SK-N-SH treated with all-trans-retinoic acid at 6 μM for 48 hours (cell line): ENCODE results near the gene DDX19B.
A peak's percentile ranks its signal among the peaks of the same experiment; 100 is the strongest.

ENCODE experiments used
- ATAC-seq: fragments of 200-7000 bp; cut with Tn5 transposase; 3 replicates; pipeline ENCODE4 v1.9.1; 2020; ENCODE audit warnings: mild to moderate bottlenecking, moderate library complexity
- ARNTL ChIP-seq: fragments of 450-650 bp; formaldehyde crosslinking; IDR thresholded peaks from 2 replicates; pipeline ENCODE4 v1.5.0; 2020; ENCODE audit warnings: low read depth, mild to moderate bottlenecking, moderate library complexity, borderline replicate concordance
- BACH2 ChIP-seq: fragments of 250-450 bp; sonication (Bioruptor Pico); IDR thresholded peaks from 2 replicates; pipeline ENCODE4 v1.9.0; 2021; ENCODE audit warnings: mild to moderate bottlenecking, borderline replicate concordance
- CSDC2 ChIP-seq: fragments of 250-450 bp; sonication (Bioruptor Pico); IDR thresholded peaks from 2 replicates; pipeline ENCODE4 v1.5.0; 2020; ENCODE audit warnings: mild to moderate bottlenecking, moderate library complexity
- ESRRG ChIP-seq: fragments of 250-450 bp; sonication (Bioruptor Pico); IDR thresholded peaks from 2 replicates; pipeline ENCODE4 v1.6.1; 2021; ENCODE audit warnings: mild to moderate bottlenecking
- GLIS3 ChIP-seq: fragments of 250-450 bp; sonication (Bioruptor Pico); IDR thresholded peaks from 2 replicates; pipeline ENCODE4 v1.5.0; 2020; ENCODE audit warnings: mild to moderate bottlenecking, moderate library complexity
- ISL1 ChIP-seq: fragments of 250-450 bp; sonication (Bioruptor Pico); IDR thresholded peaks from 2 replicates; pipeline ENCODE4 v2.1.2; 2022; ENCODE audit warnings: mild to moderate bottlenecking, moderate library complexity
- OSR1 ChIP-seq: fragments of 250-450 bp; sonication (Bioruptor Pico); IDR thresholded peaks from 2 replicates; pipeline ENCODE4 v1.8.0; 2022; ENCODE audit warnings: moderate library complexity, mild to moderate bottlenecking, inconsistent platforms
- PATZ1 ChIP-seq: fragments of 250-450 bp; sonication (Bioruptor Pico); IDR thresholded peaks from 2 replicates; pipeline ENCODE4 v1.8.0; 2020; ENCODE audit warnings: mild to moderate bottlenecking, moderate library complexity, borderline replicate concordance
- POU6F1 ChIP-seq: fragments of 250-450 bp; sonication (Bioruptor Pico); IDR thresholded peaks from 2 replicates; pipeline ENCODE4 v1.8.0; 2021; ENCODE audit warnings: low read depth, mild to moderate bottlenecking, moderate library complexity, borderline replicate concordance
- PPARA ChIP-seq: fragments of 250-450 bp; sonication (Bioruptor Pico); IDR thresholded peaks from 2 replicates; pipeline ENCODE4 v1.5.0; 2020; ENCODE audit warnings: mild to moderate bottlenecking, borderline replicate concordance
- RARB ChIP-seq: fragments of 250-450 bp; sonication (Bioruptor Pico); IDR thresholded peaks from 2 replicates; pipeline ENCODE4 v1.8.0; 2021; ENCODE audit warnings: mild to moderate bottlenecking, moderate library complexity
- SNAI2 ChIP-seq: fragments of 250-450 bp; sonication (Bioruptor Pico); IDR thresholded peaks from 2 replicates; pipeline ENCODE4 v1.5.0; 2020; ENCODE audit warnings: mild to moderate bottlenecking, moderate library complexity
- TCF4 ChIP-seq: fragments of 250-450 bp; sonication (Bioruptor Pico); IDR thresholded peaks from 2 replicates; pipeline ENCODE4 v1.8.0; 2021; ENCODE audit warnings: mild to moderate bottlenecking, moderate library complexity, borderline replicate concordance
- TOX ChIP-seq: fragments of 250-450 bp; sonication (Bioruptor Pico); IDR thresholded peaks from 2 replicates; pipeline ENCODE4 v1.8.0; 2021; ENCODE audit warnings: mild to moderate bottlenecking, moderate library complexity, borderline replicate concordance
- ZC3H10 ChIP-seq: fragments of 250-450 bp; sonication (Bioruptor Pico); IDR thresholded peaks from 2 replicates; pipeline ENCODE4 v1.5.1; 2021; ENCODE audit warnings: mild to moderate bottlenecking, moderate library complexity
- ZFP3 ChIP-seq: fragments of 250-450 bp; sonication (Bioruptor Pico); IDR thresholded peaks from 2 replicates; pipeline ENCODE4 v1.5.0; 2020; ENCODE audit warnings: mild to moderate bottlenecking, moderate library complexity
- ZFP30 ChIP-seq: fragments of 450-650 bp; formaldehyde crosslinking; IDR thresholded peaks from 2 replicates; pipeline ENCODE4 v1.5.0; 2022; ENCODE audit warnings: mild to moderate bottlenecking, moderate library complexity
- ZNF565 ChIP-seq: fragments of 450-650 bp; formaldehyde crosslinking; conservative IDR thresholded peaks from 2 replicates; pipeline ENCODE4 v1.5.0; 2020; ENCODE audit warnings: low read depth, mild to moderate bottlenecking, moderate library complexity
- ZNF70 ChIP-seq: fragments of 450-650 bp; formaldehyde crosslinking; IDR thresholded peaks from 2 replicates; pipeline ENCODE4 v1.5.0; 2020; ENCODE audit warnings: mild to moderate bottlenecking, moderate library complexity
- ZNF8 ChIP-seq: fragments of 450-650 bp; formaldehyde crosslinking; IDR thresholded peaks from 2 replicates; pipeline ENCODE4 v1.5.0; 2020; ENCODE audit warnings: mild to moderate bottlenecking, moderate library complexity
- TF ChIP-seq, protein P1 (sequence below): fragments of 250-450 bp; sonication (Bioruptor Pico); IDR thresholded peaks from 2 replicates; pipeline ENCODE4 v1.5.1; 2021; ENCODE audit warnings: mild to moderate bottlenecking, moderate library complexity
- TF ChIP-seq, protein P2 (sequence below): fragments of 250-450 bp; sonication (Bioruptor Pico); IDR thresholded peaks from 2 replicates; pipeline ENCODE4 v1.5.0; 2020; ENCODE audit warnings: mild to moderate bottlenecking, moderate library complexity

DDX19B gene

GRCh38 chr16:70380248-70380918 lies 81.4 kb downstream of the DDX19B start:
- peak; percentile 64 for ATAC-seq
- 0 out of 2 replicates have a peak, but pooled peaks have one; percentile 8 for TF ChIP-seq ZFP30
- TF ChIP-seq GLIS3 (CRISPR knock-in tag), result no peak

GRCh38 chr16:70380919-70381603 lies 82.1 kb downstream of the DDX19B start:
- peak; percentile 95 for ATAC-seq
- TF ChIP-seq GLIS3 (CRISPR knock-in tag) (no peak), ZC3H10 (CRISPR knock-in tag) (no peak), TOX (CRISPR knock-in tag) (no peak), CSDC2 (CRISPR knock-in tag) (no peak), ZNF8 (CRISPR knock-in tag) (no peak), ESRRG (CRISPR knock-in tag) (no peak), ARNTL (CRISPR knock-in tag) (no peak)
- TF ChIP-seq, protein P1, sequence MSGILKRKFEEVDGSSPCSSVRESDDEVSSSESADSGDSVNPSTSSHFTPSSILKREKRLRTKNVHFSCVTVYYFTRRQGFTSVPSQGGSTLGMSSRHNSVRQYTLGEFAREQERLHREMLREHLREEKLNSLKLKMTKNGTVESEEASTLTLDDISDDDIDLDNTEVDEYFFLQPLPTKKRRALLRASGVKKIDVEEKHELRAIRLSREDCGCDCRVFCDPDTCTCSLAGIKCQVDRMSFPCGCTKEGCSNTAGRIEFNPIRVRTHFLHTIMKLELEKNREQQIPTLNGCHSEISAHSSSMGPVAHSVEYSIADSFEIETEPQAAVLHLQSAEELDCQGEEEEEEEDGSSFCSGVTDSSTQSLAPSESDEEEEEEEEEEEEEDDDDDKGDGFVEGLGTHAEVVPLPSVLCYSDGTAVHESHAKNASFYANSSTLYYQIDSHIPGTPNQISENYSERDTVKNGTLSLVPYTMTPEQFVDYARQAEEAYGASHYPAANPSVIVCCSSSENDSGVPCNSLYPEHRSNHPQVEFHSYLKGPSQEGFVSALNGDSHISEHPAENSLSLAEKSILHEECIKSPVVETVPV, result no peak
- TF ChIP-seq, protein P2, sequence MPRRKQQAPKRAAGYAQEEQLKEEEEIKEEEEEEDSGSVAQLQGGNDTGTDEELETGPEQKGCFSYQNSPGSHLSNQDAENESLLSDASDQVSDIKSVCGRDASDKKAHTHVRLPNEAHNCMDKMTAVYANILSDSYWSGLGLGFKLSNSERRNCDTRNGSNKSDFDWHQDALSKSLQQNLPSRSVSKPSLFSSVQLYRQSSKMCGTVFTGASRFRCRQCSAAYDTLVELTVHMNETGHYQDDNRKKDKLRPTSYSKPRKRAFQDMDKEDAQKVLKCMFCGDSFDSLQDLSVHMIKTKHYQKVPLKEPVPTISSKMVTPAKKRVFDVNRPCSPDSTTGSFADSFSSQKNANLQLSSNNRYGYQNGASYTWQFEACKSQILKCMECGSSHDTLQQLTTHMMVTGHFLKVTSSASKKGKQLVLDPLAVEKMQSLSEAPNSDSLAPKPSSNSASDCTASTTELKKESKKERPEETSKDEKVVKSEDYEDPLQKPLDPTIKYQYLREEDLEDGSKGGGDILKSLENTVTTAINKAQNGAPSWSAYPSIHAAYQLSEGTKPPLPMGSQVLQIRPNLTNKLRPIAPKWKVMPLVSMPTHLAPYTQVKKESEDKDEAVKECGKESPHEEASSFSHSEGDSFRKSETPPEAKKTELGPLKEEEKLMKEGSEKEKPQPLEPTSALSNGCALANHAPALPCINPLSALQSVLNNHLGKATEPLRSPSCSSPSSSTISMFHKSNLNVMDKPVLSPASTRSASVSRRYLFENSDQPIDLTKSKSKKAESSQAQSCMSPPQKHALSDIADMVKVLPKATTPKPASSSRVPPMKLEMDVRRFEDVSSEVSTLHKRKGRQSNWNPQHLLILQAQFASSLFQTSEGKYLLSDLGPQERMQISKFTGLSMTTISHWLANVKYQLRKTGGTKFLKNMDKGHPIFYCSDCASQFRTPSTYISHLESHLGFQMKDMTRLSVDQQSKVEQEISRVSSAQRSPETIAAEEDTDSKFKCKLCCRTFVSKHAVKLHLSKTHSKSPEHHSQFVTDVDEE, result no peak

DNA sequence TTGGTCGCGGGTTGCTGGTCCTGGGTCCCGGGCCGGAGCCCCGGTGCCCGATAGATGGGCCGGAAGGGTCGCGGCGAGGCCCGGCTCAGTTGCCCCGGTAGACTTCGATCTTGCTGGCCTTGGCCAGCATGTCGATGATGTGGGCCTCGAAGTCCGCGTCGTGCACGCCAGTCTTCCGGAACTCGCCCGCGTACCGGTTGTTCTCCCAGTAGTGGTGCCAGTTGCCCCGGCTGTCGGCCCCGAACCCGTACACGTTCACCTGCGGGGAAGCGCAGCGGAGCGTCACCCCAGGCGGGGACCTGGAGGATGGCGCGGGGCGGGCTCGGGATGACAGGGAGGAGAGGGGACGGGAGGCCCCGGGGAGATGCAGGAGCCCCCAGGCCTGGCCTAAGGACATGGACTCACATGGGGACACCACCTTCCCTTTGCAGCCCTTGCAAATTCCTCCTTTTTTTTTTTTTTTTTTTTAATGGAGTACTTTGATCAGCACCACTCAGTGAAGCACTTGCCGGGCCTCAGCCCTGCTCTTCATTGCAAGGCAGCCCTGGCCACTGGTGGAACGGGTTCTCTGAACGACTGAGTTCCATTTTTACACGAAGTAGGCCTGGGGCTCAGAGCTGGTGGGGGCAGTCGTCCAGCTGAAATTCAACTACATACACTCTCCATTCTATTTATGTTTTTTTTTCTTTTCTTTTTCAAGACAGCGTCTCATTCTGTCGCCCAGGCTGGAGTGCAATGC lies 82.8 kb downstream of the DDX19B start:
- peak; percentile 7 for ATAC-seq
- no peak for TF ChIP-seq PPARA (CRISPR knock-in tag)
- TF ChIP-seq ZFP3 (CRISPR knock-in tag), result 0 out of 2 replicates have a peak, but pooled peaks have one; percentile 26
- TF ChIP-seq TCF4 (CRISPR knock-in tag), result no peak
- TF ChIP-seq, protein P1, result no peak
- TF ChIP-seq OSR1 (CRISPR knock-in tag), result no peak

GRCh38 chr16:70383421-70383960 lies 84.5 kb downstream of the DDX19B start:
- ATAC-seq, result no peak
- TF ChIP-seq BACH2 (CRISPR knock-in tag) (no peak), RARB (no peak), SNAI2 (no peak), PATZ1 (CRISPR knock-in tag) (no peak), ZFP3 (CRISPR knock-in tag) (no peak), OSR1 (CRISPR knock-in tag) (no peak), ISL1 (no peak), ARNTL (CRISPR knock-in tag) (no peak), ZNF565 (no peak), TOX (CRISPR knock-in tag) (no peak), POU6F1 (CRISPR knock-in tag) (no peak), ZFP30 (no peak), PPARA (CRISPR knock-in tag) (no peak), ZNF70 (no peak), ZNF8 (CRISPR knock-in tag) (no peak)
- TF ChIP-seq, protein P1, result no peak
